ENCODE measurements around the gene CCDC15. TPM values are rescaled to one million over a fixed set of nuclear protein-coding genes. Genes with fewer than 3 reads are reported as not detected.

The CCDC15 gene
- total and polyA plus RNA-seq, 2 donors (not counting 1 experiment from before 2014, with no cell fraction given), result 0.31 to 1.8 TPM

DNA sequence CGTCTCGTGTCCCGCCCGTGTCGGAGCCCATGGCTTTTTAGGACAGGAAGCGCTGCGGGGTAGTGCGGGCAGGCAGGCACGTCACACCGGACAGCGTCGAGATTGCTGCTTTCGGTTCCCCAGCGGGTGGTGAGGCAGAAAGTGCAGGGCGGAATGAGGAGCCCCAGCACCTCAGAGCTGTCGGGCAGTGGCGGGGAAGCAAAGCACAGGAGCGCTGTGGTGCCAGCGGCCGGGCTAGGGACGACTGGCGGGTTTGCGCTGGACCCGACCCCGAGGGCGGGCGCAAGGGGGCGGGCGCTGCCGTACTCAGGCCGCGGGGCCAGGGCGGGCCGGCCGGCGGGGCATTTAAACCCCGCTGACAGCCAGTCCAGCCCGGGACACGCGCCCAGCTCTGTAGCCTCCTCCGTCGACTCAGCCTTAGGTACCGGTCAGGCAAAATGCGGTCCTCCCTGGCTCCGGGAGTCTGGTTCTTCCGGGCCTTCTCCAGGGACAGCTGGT lies 109.0 kb downstream of the CCDC15 start, which contains the start of gene SLC37A2:
Gene SLC37A2, plus strand, starts transcription at position 375 of the 498 bp plus-strand sequence. Its CDS starts 63 bp downstream, at position 438.
- DNase-seq (peak; percentile 89), ATAC-seq (ENCODE audit: low read depth) (peak; percentile 93)
- intact Hi-C loops (cut with micrococcal nuclease), result loop anchor here (1.0 kb wide), 3 partner anchors 9 to 109 kb away; partner anchors contain the start of genes CCDC15 and TMEM218
- TF ChIP-seq, protein P1, sequence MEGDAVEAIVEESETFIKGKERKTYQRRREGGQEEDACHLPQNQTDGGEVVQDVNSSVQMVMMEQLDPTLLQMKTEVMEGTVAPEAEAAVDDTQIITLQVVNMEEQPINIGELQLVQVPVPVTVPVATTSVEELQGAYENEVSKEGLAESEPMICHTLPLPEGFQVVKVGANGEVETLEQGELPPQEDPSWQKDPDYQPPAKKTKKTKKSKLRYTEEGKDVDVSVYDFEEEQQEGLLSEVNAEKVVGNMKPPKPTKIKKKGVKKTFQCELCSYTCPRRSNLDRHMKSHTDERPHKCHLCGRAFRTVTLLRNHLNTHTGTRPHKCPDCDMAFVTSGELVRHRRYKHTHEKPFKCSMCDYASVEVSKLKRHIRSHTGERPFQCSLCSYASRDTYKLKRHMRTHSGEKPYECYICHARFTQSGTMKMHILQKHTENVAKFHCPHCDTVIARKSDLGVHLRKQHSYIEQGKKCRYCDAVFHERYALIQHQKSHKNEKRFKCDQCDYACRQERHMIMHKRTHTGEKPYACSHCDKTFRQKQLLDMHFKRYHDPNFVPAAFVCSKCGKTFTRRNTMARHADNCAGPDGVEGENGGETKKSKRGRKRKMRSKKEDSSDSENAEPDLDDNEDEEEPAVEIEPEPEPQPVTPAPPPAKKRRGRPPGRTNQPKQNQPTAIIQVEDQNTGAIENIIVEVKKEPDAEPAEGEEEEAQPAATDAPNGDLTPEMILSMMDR (IDR thresholded peaks at IDR 0.05), result no peak
- TF ChIP-seq EZH2 (IDR thresholded peaks at IDR 0.05; ENCODE audit: borderline replicate concordance, insufficient read depth, low read depth, low read length, poor library complexity, severe bottlenecking), result no peak
- H3K4me1 ChIP-seq (ENCODE audit: control insufficient read depth in 2 of 2, insufficient read depth in 2 of 2, low read length in 2 of 2), result peaks cover 6 to 18% of the 10 kb centered on the region in 2 donors
- POLR2A ChIA-PET, result interaction anchor here (0.6 to 2.2 kb wide), 6 partner anchors 9 to 824 kb away, joined by 3 to 12 read pairs (median 6); partner anchors contain the start of gene TMEM218
- no peaks in the 10 kb centered on the region for H3K79me2 ChIP-seq (ENCODE audit: control insufficient read depth, insufficient read depth, low read length)
- H3K36me3 ChIP-seq (replicated peaks in 1 of 2; ENCODE audit: control extremely low read depth in 1 of 2, control insufficient read depth in 1 of 2, extremely low read depth in 1 of 2, insufficient read depth in 2 of 2, low read length in 1 of 2), result no peaks in the 10 kb centered on the region
- H3K9ac ChIP-seq (ENCODE audit: low read length), result peak within 1 kb of the TSS; percentile 88
- H3K27me3 ChIP-seq (replicated peaks in 1 of 4; ENCODE audit: control extremely low read depth in 1 of 4, control insufficient read depth in 3 of 4, insufficient read depth in 4 of 4, low read length in 3 of 4), result peaks cover 0 to 17% (median 4%) of the 10 kb centered on the region in 4 experiments
- peak within 1 kb of the TSS; percentile 79 for H2AFZ ChIP-seq (ENCODE audit: insufficient read depth, low read depth, low read length, poor library complexity, severe bottlenecking)
- Mint-ChIP-seq H3K4me1 (peaks cover 16% of the 10 kb centered on the region), H3K4me3 (peak within 1 kb of the TSS; percentile 94), H3K9me3 (ENCODE audit: insufficient read depth) (no peaks in the 10 kb centered on the region), H3K27ac (peak within 1 kb of the TSS; percentile 92), H3K27me3 (no peaks in the 10 kb centered on the region)
- peak within 1 kb of the TSS in 4 of 5 experiments; percentile 53 to 81 (median 73) for H3K4me3 ChIP-seq (ENCODE audit: control extremely low read depth in 1 of 5, extremely low read depth in 1 of 5, insufficient read depth in 1 of 5, low read depth in 2 of 5, low read length in 4 of 5)
- H4K20me1 ChIP-seq (ENCODE audit: control insufficient read depth, insufficient read depth, low read length, poor library complexity, severe bottlenecking), result no peaks in the 10 kb centered on the region
- H3K9me3 ChIP-seq (ENCODE audit: control extremely low read depth in 1 of 3, control insufficient read depth in 2 of 3, insufficient read depth in 1 of 3, low read length in 2 of 3), result peaks cover 0 to 14% (median 0%) of the 10 kb centered on the region in 3 donors
- under 1% methylated on average over 46 of the region's 46 CpGs for WGBS (ENCODE audit: insufficient coverage)
- peak within 1 kb of the TSS; percentile 38 to 81 for H3K27ac ChIP-seq (ENCODE audit: low read length in 2 of 2)
- CTCF ChIA-PET, result interaction anchor here (0.8 to 2.2 kb wide), 10 partner anchors 8 to 109 kb away, joined by 3 to 8 read pairs (median 3); partner anchors contain the start of gene CCDC15
- H3K4me2 ChIP-seq (replicated peaks; ENCODE audit: low read depth, low read length, poor library complexity, severe bottlenecking), result peak within 1 kb of the TSS; percentile 96

Data from B cell (primary cell).